GM10266 (cell line): ENCODE measurements around the gene TDRD1.

ENCODE experiments used
- DNase-seq: peaks from one replicate; pipeline ENCODE4 v3.0.0; 2012; ENCODE audit errors: extremely low spot score
- TF ChIP-seq, protein P1 (sequence below): IDR thresholded peaks from 2 replicates; pipeline ENCODE4 v1.5.1; 2012; ENCODE audit warnings: mild to moderate bottlenecking, low read depth; ENCODE audit not compliant: control insufficient read depth, insufficient read depth; ENCODE audit errors: missing control alignments

Gene TDRD1

DNA sequence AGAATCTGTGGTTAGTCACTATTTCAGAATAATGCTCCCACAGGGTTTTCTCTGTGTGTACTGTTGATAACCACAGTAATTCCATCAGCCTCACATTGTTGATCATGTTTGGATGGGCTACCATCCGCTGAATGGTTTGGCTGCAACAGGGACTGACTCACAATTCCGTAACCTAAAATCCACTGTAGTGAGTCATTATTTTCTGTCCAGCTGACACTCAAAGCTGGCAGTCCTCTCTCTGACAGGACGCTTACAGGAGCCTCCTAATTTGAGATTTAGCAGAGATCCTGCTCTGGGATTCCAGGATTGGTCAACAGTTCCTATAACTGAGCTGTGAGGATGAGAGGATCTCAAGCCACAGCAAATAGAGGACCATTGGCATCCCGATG is 92.6 kb downstream of the TDRD1 start:
- DNase-seq = no peak
- TF ChIP-seq, protein P1, sequence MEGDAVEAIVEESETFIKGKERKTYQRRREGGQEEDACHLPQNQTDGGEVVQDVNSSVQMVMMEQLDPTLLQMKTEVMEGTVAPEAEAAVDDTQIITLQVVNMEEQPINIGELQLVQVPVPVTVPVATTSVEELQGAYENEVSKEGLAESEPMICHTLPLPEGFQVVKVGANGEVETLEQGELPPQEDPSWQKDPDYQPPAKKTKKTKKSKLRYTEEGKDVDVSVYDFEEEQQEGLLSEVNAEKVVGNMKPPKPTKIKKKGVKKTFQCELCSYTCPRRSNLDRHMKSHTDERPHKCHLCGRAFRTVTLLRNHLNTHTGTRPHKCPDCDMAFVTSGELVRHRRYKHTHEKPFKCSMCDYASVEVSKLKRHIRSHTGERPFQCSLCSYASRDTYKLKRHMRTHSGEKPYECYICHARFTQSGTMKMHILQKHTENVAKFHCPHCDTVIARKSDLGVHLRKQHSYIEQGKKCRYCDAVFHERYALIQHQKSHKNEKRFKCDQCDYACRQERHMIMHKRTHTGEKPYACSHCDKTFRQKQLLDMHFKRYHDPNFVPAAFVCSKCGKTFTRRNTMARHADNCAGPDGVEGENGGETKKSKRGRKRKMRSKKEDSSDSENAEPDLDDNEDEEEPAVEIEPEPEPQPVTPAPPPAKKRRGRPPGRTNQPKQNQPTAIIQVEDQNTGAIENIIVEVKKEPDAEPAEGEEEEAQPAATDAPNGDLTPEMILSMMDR = no peak

DNA sequence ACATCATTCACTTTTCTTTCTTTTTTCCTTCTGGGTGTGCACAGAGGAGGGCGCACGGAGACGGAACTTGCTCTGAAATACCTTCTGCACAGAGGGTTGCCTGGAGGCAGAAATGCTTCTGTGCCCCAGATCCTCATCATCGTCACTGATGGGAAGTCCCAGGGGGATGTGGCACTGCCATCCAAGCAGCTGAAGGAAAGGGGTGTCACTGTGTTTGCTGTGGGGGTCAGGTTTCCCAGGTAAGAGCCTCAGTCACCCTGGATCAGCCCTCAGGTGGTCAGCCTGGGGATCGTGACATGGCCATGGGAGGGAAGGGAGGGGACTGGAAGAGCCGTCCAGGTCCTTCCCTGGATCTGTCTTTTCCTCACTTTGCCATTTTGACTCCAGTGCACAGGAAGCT is 93.5 kb downstream of the TDRD1 start:
- no peak for DNase-seq
- TF ChIP-seq, protein P1 = no peak

DNA sequence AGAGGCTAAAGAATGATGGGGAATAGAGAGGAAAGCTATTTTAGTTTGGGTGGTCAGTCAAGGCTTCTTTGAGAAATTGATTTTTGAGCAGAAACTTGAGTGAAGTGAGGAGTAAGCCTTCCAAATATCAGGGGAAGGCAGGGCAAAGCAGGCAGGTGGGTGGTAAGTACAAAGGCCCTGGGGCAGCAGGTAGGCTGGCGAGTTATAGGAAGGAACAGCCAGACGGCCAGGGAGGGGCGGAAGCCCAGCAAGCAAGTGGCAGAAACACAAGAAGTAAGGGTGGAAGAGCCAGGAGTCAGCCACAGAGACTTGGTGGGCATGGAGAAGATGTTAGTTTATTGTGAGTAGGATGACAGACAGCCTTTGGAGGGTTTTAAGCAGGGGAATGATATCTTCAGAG is 94.8 kb downstream of the TDRD1 start:
- TF ChIP-seq, protein P1 = no peak
- no peak for DNase-seq

DNA sequence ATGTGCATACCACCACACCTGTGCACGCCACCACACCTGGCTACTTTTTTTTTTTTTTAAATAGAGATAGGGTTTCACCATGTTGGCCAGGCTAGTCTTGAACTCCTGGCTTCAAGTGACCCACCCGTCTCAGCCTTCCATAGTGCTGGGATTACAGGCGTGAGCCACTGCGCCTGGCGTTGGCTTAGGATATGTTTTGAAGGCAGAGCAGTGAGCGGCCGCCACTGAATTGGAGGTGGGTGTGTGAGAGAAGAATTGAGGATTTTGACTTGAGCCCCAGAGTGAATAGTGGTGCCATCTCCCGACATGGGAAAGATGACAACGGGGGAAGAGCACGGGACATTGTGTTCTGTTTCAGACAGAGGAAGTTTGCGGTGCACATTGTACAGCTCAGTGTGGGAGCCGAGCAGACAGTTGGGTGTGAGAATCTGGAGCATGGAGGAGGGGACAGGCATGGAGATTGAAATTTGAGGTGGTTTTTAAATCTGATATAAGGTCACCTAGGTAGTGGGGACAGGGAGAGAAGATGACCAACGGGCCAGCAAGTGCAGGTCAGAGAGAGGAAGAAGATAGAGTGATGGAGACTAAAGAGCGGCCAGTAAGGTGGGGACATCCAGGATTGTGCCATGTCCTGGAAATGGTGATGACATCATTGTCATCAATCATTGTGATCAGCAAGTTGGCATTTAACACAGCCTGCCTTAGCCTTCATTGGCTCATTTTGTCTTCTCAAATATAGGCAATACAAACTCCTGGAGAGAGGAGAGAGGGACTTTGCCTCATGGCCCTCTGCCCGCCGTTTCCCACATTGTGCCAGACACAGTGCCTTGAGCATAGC is 95.7 kb downstream of the TDRD1 start:
- DNase-seq = no peak
- TF ChIP-seq, protein P1 = no peak

DNA sequence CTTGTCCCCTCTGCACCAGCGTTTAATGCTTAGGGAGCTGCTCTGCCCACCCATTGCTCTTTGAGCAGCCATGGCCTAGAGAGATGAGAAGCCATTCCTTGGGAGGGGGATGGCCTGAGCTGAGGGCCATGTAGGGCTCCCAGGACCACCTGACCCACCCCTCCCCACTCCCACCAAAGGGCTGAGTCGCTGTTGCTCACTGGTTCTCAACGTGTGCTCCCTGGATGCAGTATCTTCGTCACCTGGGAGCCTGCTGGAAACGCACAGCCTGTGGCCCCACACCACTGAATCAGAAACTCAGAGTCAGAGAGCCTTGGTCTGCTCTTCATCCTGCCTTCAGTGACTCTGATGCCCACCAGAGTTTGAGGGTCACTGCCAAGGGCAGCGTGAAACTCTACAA is 96.9 kb downstream of the TDRD1 start:
- TF ChIP-seq, protein P1 = no peak
- no peak for DNase-seq

DNA sequence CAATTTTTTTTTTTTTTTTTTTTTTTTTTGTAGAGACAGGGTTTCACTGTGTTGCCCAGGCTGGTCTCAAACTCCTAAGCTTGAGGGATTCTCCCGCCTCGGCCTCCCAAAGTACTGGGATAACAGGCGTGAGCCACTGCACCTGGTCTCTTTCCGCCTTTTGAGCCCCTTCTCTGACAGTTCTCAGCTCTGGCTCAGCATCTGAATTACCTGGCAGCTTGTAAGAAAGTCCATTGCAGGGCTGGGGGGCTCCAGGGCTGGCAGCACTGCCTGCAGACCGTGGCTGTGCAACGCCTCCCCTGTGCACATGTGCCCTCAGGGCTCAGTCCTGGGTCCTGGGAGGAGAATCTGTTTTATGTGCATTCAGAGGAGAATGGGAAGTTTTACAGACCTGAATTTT is 97.5 kb downstream of the TDRD1 start:
- TF ChIP-seq, protein P1 = no peak
- no peak for DNase-seq

DNA sequence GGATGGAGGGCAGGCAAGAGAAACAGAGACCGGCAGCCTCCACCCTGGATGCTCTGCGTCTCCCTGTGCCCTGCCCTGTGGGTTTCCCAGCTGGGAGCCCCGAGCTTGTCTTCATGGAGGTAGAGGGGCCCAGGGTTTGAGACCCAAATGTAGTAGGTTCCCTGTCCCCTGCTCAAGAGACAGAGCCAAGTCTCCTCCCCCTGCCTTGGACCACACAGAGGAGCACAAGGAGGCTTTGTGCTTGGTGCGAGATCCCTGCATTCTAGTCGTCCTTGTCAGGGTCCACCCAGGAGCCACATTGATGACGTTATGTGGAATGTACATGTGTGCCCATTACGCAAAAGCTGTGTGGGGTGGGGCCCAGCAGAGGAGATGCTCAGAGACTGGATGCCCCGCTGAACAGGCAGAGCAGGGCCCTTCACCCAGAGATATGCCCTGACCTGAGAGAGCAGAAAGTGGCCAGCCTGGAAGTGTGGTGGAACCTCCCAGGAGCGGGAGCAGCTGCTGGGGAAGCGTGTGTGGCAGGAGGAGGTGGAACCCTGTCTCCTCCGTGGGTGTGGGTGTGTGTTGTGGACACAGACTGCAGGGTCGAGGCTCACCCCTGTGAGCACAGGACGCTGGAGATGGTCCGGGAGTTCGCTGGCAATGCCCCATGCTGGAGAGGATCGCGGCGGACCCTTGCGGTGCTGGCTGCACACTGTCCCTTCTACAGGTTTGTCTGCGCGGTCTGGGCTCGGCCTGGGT is 99.2 kb downstream of the TDRD1 start:
- TF ChIP-seq, protein P1 = no peak

More for the DNA sequence above, 99.2 kb downstream of the TDRD1 start:
- no peak for DNase-seq
